WTC11 (cell line): Measurements from ENCODE around the gene DDIAS. TPM values are rescaled to one million over a fixed set of nuclear protein-coding genes. Genes with fewer than 3 reads are reported as not detected.

Source experiments
- ATAC-seq: fragments of 200-7000 bp; cut with Tn5 transposase; 2 replicates; pipeline ENCODE4 v1.10.0; 2021; ENCODE audit warnings: mild to moderate bottlenecking, moderate library complexity
- CTCF ChIA-PET: fragments of 300-600 bp; sonication (Branson Sonifier 250); formaldehyde crosslinking; loops from one replicate; lab custom pipeline; 2021; ENCODE audit warnings: antibody characterized with exemption; lab: Charles Lee
- POLR2A ChIA-PET: fragments of 350-600 bp; sonication (Branson Sonifier 250); formaldehyde crosslinking; loops from one replicate; lab custom pipeline; 2021; ENCODE audit warnings: antibody characterized with exemption; lab: Charles Lee
- DNase-seq: peaks from one replicate; pipeline ENCODE4 v3.0.0; 2021; ENCODE audit warnings: low spot score
- H3K27ac Mint-ChIP-seq: 2 replicates; pipeline ENCODE4 v1.8.0; 2021; ENCODE audit warnings: mixed read lengths
- H3K27me3 Mint-ChIP-seq: 2 replicates; pipeline ENCODE4 v1.8.0; 2021; ENCODE audit warnings: low read depth, mild to moderate bottlenecking, moderate library complexity, mixed read lengths
- H3K36me3 Mint-ChIP-seq: 2 replicates; pipeline ENCODE4 v1.8.0; 2021; ENCODE audit warnings: mixed read lengths
- H3K4me1 Mint-ChIP-seq: 2 replicates; pipeline ENCODE4 v1.8.0; 2022; ENCODE audit warnings: mixed read lengths
- H3K4me3 Mint-ChIP-seq: 2 replicates; pipeline ENCODE4 v1.8.0; 2021; ENCODE audit warnings: mild to moderate bottlenecking, moderate library complexity, mixed read lengths
- H3K9me3 Mint-ChIP-seq: 2 replicates; pipeline ENCODE4 v1.8.0; 2021; ENCODE audit warnings: mixed read lengths
- ATF1 ChIP-seq: sonication (generic); formaldehyde crosslinking; IDR thresholded peaks from 2 replicates; pipeline ENCODE4 v1.8.1; 2023; ENCODE audit warnings: mild to moderate bottlenecking, moderate library complexity, missing genetic modification reagents
- GABPB1 ChIP-seq: sonication (generic); formaldehyde crosslinking; IDR thresholded peaks from 2 replicates; pipeline ENCODE4 v1.8.1; 2023; ENCODE audit warnings: mild to moderate bottlenecking, missing genetic modification reagents
- GTF2I ChIP-seq: fragments of 250-450 bp; sonication (Bioruptor Pico); conservative IDR thresholded peaks from 2 replicates; pipeline ENCODE4 v1.4.0; 2021; ENCODE audit warnings: mild to moderate bottlenecking
- HMGA2 ChIP-seq: fragments of 250-450 bp; sonication (Bioruptor Pico); IDR thresholded peaks from 2 replicates; pipeline ENCODE4 v1.4.0; 2021; ENCODE audit warnings: mild to moderate bottlenecking, moderate library complexity
- IRF2 ChIP-seq: sonication (generic); formaldehyde crosslinking; IDR thresholded peaks from 2 replicates; pipeline ENCODE4 v1.8.0; 2022; ENCODE audit warnings: low read depth, missing genetic modification reagents, borderline replicate concordance
- JAZF1 ChIP-seq: fragments of 250-450 bp; sonication (Bioruptor Pico); IDR thresholded peaks from 2 replicates; pipeline ENCODE4 v1.9.0; 2021; ENCODE audit warnings: moderate library complexity, mild to moderate bottlenecking, inconsistent platforms
- NR2C2 ChIP-seq: sonication (generic); formaldehyde crosslinking; IDR thresholded peaks from 2 replicates; pipeline ENCODE4 v1.8.0; 2022; ENCODE audit warnings: mild to moderate bottlenecking, missing genetic modification reagents
- PRRX2 ChIP-seq: fragments of 250-450 bp; sonication (Bioruptor Pico); IDR thresholded peaks from 2 replicates; pipeline ENCODE4 v1.8.0; 2021; ENCODE audit warnings: mild to moderate bottlenecking
- SMAD4 ChIP-seq: sonication (generic); formaldehyde crosslinking; IDR thresholded peaks from 2 replicates; pipeline ENCODE4 v1.8.0; 2022; ENCODE audit warnings: mild to moderate bottlenecking, missing genetic modification reagents
- TEAD1 ChIP-seq: sonication (generic); formaldehyde crosslinking; IDR thresholded peaks from 2 replicates; pipeline ENCODE4 v1.8.0; 2022; ENCODE audit warnings: mild to moderate bottlenecking, missing genetic modification reagents
- TP53 ChIP-seq: sonication (generic); formaldehyde crosslinking; IDR thresholded peaks from 2 replicates; pipeline ENCODE4 v1.8.1; 2023; ENCODE audit warnings: mild to moderate bottlenecking, missing genetic modification reagents
- ZNF232 ChIP-seq: sonication (generic); formaldehyde crosslinking; IDR thresholded peaks from 2 replicates; pipeline ENCODE4 v1.8.0; 2022; ENCODE audit warnings: mild to moderate bottlenecking, missing genetic modification reagents
- total RNA-seq: library from RNA; stranded (reverse); gene quantifications from 3 replicates; pipeline ENCODE4 v1.2.3, GENCODE V29; 2021
- TF ChIP-seq, protein P1 (sequence below): sonication (generic); formaldehyde crosslinking; IDR thresholded peaks from 2 replicates; pipeline ENCODE4 v1.8.0; 2022; ENCODE audit warnings: missing genetic modification reagents
- TF ChIP-seq, protein P2 (sequence below): sonication (generic); formaldehyde crosslinking; IDR thresholded peaks from 2 replicates; pipeline ENCODE4 v1.8.0; 2022; ENCODE audit warnings: mild to moderate bottlenecking, missing genetic modification reagents
- TF ChIP-seq, protein P3 (sequence below): sonication (generic); formaldehyde crosslinking; IDR thresholded peaks from 2 replicates; pipeline ENCODE4 v1.8.1; 2022; ENCODE audit warnings: mild to moderate bottlenecking, moderate library complexity, missing genetic modification reagents
- TF ChIP-seq, protein P4 (sequence below): sonication (generic); formaldehyde crosslinking; IDR thresholded peaks from 2 replicates; pipeline ENCODE4 v1.8.1; 2022; ENCODE audit warnings: mild to moderate bottlenecking, missing genetic modification reagents, moderate library complexity, borderline replicate concordance
- TF ChIP-seq, protein P5 (sequence below): sonication (generic); formaldehyde crosslinking; IDR thresholded peaks from 2 replicates; pipeline ENCODE4 v1.8.0; 2022; ENCODE audit warnings: mild to moderate bottlenecking, missing genetic modification reagents
- TF ChIP-seq, protein P6 (sequence below): fragments of 250-450 bp; sonication (Bioruptor Pico); IDR thresholded peaks from 2 replicates; pipeline ENCODE4 v1.8.0; 2021; ENCODE audit warnings: mild to moderate bottlenecking
- TF ChIP-seq, protein P7 (sequence below): fragments of 250-450 bp; sonication (Bioruptor Pico); IDR thresholded peaks from 2 replicates; pipeline ENCODE4 v1.9.0; 2021; ENCODE audit warnings: mild to moderate bottlenecking
- TF ChIP-seq, protein P8 (sequence below): sonication (generic); formaldehyde crosslinking; IDR thresholded peaks from 2 replicates; pipeline ENCODE4 v1.8.1; 2022; ENCODE audit warnings: low read depth, mild to moderate bottlenecking, moderate library complexity, missing genetic modification reagents, borderline replicate concordance

DDIAS gene
- total RNA-seq, 1 experiment from 2014 or later, result 28.7 TPM

DNA sequence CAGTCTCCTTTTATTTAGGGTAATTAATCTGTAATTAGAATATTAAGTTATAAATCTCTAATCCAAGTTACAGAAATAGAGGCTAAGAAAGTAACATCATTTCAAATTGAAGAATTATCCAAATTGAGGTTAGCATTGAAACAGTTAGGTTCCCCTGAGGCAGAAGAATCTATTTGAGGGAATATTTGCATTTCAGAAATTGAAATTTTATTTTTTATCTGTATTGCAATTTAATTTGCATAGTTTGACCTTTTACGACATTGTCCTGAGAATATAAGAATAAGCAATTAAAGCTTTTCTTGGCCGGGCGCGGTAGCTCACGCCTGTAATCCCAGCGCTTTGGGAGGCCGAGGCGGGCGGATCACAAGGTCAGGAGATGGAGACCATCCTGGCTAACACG lies 27.6 kb downstream of the DDIAS start:
- ATAC-seq, result no peak
- Mint-ChIP-seq H3K9me3 (no peaks in the 10 kb centered on the region), H3K4me1 (no peaks in the 10 kb centered on the region), H3K27ac (no peak overlapping the region), H3K27me3 (no peaks in the 10 kb centered on the region), H3K4me3 (no peak overlapping the region), H3K36me3 (peaks cover 44% of the 10 kb centered on the region)
- POLR2A ChIA-PET, result no interaction called here
- CTCF ChIA-PET, result interaction anchor here (0.7 to 3.4 kb wide), 2 partner anchors 62 to 98 kb away, joined by 5 to 13 read pairs; no protein-coding TSS in a partner anchor
- DNase-seq, result no peak
- TF ChIP-seq GABPB1 (CRISPR knock-in tag) (no peak), PRRX2 (no peak), SMAD4 (CRISPR knock-in tag) (no peak), ATF1 (CRISPR knock-in tag) (no peak), IRF2 (no peak), TP53 (CRISPR knock-in tag) (no peak), NR2C2 (CRISPR knock-in tag) (no peak), TEAD1 (CRISPR knock-in tag) (no peak), JAZF1 (CRISPR knock-in tag) (no peak)
- TF ChIP-seq, protein P1, sequence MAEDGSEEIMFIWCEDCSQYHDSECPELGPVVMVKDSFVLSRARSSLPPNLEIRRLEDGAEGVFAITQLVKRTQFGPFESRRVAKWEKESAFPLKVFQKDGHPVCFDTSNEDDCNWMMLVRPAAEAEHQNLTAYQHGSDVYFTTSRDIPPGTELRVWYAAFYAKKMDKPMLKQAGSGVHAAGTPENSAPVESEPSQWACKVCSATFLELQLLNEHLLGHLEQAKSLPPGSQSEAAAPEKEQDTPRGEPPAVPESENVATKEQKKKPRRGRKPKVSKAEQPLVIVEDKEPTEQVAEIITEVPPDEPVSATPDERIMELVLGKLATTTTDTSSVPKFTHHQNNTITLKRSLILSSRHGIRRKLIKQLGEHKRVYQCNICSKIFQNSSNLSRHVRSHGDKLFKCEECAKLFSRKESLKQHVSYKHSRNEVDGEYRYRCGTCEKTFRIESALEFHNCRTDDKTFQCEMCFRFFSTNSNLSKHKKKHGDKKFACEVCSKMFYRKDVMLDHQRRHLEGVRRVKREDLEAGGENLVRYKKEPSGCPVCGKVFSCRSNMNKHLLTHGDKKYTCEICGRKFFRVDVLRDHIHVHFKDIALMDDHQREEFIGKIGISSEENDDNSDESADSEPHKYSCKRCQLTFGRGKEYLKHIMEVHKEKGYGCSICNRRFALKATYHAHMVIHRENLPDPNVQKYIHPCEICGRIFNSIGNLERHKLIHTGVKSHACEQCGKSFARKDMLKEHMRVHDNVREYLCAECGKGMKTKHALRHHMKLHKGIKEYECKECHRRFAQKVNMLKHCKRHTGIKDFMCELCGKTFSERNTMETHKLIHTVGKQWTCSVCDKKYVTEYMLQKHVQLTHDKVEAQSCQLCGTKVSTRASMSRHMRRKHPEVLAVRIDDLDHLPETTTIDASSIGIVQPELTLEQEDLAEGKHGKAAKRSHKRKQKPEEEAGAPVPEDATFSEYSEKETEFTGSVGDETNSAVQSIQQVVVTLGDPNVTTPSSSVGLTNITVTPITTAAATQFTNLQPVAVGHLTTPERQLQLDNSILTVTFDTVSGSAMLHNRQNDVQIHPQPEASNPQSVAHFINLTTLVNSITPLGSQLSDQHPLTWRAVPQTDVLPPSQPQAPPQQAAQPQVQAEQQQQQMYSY (CRISPR knock-in tag), result no peak
- TF ChIP-seq, protein P2, sequence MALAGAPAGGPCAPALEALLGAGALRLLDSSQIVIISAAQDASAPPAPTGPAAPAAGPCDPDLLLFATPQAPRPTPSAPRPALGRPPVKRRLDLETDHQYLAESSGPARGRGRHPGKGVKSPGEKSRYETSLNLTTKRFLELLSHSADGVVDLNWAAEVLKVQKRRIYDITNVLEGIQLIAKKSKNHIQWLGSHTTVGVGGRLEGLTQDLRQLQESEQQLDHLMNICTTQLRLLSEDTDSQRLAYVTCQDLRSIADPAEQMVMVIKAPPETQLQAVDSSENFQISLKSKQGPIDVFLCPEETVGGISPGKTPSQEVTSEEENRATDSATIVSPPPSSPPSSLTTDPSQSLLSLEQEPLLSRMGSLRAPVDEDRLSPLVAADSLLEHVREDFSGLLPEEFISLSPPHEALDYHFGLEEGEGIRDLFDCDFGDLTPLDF (CRISPR knock-in tag), result no peak
- TF ChIP-seq, protein P3, sequence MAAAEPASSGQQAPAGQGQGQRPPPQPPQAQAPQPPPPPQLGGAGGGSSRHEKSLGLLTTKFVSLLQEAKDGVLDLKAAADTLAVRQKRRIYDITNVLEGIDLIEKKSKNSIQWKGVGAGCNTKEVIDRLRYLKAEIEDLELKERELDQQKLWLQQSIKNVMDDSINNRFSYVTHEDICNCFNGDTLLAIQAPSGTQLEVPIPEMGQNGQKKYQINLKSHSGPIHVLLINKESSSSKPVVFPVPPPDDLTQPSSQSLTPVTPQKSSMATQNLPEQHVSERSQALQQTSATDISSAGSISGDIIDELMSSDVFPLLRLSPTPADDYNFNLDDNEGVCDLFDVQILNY (CRISPR knock-in tag), result no peak
- TF ChIP-seq, protein P4, sequence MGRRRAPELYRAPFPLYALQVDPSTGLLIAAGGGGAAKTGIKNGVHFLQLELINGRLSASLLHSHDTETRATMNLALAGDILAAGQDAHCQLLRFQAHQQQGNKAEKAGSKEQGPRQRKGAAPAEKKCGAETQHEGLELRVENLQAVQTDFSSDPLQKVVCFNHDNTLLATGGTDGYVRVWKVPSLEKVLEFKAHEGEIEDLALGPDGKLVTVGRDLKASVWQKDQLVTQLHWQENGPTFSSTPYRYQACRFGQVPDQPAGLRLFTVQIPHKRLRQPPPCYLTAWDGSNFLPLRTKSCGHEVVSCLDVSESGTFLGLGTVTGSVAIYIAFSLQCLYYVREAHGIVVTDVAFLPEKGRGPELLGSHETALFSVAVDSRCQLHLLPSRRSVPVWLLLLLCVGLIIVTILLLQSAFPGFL, result no peak
- TF ChIP-seq, protein P5, sequence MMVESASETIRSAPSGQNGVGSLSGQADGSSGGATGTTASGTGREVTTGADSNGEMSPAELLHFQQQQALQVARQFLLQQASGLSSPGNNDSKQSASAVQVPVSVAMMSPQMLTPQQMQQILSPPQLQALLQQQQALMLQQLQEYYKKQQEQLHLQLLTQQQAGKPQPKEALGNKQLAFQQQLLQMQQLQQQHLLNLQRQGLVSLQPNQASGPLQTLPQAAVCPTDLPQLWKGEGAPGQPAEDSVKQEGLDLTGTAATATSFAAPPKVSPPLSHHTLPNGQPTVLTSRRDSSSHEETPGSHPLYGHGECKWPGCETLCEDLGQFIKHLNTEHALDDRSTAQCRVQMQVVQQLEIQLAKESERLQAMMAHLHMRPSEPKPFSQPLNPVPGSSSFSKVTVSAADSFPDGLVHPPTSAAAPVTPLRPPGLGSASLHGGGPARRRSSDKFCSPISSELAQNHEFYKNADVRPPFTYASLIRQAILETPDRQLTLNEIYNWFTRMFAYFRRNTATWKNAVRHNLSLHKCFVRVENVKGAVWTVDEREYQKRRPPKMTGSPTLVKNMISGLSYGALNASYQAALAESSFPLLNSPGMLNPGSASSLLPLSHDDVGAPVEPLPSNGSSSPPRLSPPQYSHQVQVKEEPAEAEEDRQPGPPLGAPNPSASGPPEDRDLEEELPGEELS (CRISPR knock-in tag), result no peak
- TF ChIP-seq, protein P6, sequence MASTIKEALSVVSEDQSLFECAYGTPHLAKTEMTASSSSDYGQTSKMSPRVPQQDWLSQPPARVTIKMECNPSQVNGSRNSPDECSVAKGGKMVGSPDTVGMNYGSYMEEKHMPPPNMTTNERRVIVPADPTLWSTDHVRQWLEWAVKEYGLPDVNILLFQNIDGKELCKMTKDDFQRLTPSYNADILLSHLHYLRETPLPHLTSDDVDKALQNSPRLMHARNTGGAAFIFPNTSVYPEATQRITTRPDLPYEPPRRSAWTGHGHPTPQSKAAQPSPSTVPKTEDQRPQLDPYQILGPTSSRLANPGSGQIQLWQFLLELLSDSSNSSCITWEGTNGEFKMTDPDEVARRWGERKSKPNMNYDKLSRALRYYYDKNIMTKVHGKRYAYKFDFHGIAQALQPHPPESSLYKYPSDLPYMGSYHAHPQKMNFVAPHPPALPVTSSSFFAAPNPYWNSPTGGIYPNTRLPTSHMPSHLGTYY, result no peak

DNA sequence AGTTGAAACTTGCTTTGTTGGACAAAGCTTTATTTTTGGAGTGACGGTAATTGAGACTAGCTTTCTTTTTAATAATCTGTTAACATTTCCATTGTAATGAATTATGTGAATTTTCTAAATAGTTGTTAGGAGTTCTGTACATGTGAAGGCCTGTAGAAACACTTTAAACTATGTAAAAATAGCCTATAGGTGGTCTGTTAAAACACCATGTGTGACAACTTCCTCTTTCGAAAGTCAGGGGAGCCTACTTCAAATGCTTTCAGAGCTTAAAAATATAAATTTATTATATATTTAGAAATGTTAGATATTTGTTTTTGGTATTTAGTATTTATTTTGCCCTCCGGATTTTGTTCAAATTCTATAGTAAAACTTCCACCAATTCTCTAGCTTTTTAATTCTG lies 28.7 kb downstream of the DDIAS start:
- no peak overlapping the region for H3K27ac Mint-ChIP-seq
- H3K4me1 Mint-ChIP-seq, result no peaks in the 10 kb centered on the region
- ATAC-seq (no peak), DNase-seq (no peak)
- ChIA-PET POLR2A (interaction anchor here (0.7 kb wide), 1 partner anchor 29 kb away, joined by 3 read pairs; no protein-coding TSS in a partner anchor), CTCF (interaction anchor here (3.4 kb wide), 1 partner anchor 63 kb away, joined by 13 read pairs; no protein-coding TSS in a partner anchor)
- H3K36me3 Mint-ChIP-seq, result peaks cover 39% of the 10 kb centered on the region
- no peaks in the 10 kb centered on the region for H3K9me3 Mint-ChIP-seq
- no peaks in the 10 kb centered on the region for H3K27me3 Mint-ChIP-seq
- no peak overlapping the region for H3K4me3 Mint-ChIP-seq
- TF ChIP-seq, protein P7, sequence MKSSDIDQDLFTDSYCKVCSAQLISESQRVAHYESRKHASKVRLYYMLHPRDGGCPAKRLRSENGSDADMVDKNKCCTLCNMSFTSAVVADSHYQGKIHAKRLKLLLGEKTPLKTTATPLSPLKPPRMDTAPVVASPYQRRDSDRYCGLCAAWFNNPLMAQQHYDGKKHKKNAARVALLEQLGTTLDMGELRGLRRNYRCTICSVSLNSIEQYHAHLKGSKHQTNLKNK (CRISPR knock-in tag), result no peak
- TF ChIP-seq, protein P5 (CRISPR knock-in tag), result no peak
- TF ChIP-seq ZNF232 (CRISPR knock-in tag) (no peak), GTF2I (CRISPR knock-in tag) (no peak), HMGA2 (CRISPR knock-in tag) (no peak)
- TF ChIP-seq, protein P8, sequence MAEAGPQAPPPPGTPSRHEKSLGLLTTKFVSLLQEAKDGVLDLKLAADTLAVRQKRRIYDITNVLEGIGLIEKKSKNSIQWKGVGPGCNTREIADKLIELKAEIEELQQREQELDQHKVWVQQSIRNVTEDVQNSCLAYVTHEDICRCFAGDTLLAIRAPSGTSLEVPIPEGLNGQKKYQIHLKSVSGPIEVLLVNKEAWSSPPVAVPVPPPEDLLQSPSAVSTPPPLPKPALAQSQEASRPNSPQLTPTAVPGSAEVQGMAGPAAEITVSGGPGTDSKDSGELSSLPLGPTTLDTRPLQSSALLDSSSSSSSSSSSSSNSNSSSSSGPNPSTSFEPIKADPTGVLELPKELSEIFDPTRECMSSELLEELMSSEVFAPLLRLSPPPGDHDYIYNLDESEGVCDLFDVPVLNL (CRISPR knock-in tag), result no peak
